Esophagus muscularis mucosa (tissue), 4 donors: ENCODE data around the gene FAM47E. TPM values are rescaled to one million over a fixed set of nuclear protein-coding genes. Genes with fewer than 3 reads are reported as not detected.

Experiments
- DNase-seq: peaks from one replicate; pipeline ENCODE4 v3.0.0-alpha.2; 2017; ENCODE audit errors: extremely low spot score
- H3K27ac ChIP-seq, 4 donors: fragments of 200-600 bp; sonication (generic); replicated peaks in 1 of 4; 1 replicate in 3 of 4; 2 replicates in 1 of 4; pipeline ENCODE4 v1.5.1; 2016 to 2019; ENCODE audit warnings: mild to moderate bottlenecking in 1 of 4
- H3K27me3 ChIP-seq, 4 donors: fragments of 200-600 bp; sonication (generic); one replicate each; pipeline versions ENCODE4 v1.5.1 to v1.6.0; 2016 to 2019
- H3K36me3 ChIP-seq, 4 donors: fragments of 200-600 bp; sonication (generic); one replicate each; pipeline ENCODE4 v1.5.1; 2016 to 2019
- H3K4me1 ChIP-seq, 4 donors: fragments of 200-600 bp; sonication (generic); one replicate each; pipeline ENCODE4 v1.5.1; 2016 to 2019
- H3K4me3 ChIP-seq, 4 donors: fragments of 200-600 bp; sonication (generic); 1 replicate in 2 of 4; 2 replicates in 2 of 4; pipeline ENCODE4 v1.5.1; 2016 to 2019; ENCODE audit warnings: mild to moderate bottlenecking in 4 of 4, moderate library complexity in 1 of 4
- H3K9me3 ChIP-seq, 4 donors: fragments of 200-600 bp; sonication (generic); 1 replicate in 3 of 4; 2 replicates in 1 of 4; pipeline ENCODE4 v1.5.1; 2016 to 2019
- EP300 ChIP-seq: sonication (generic); formaldehyde crosslinking; IDR thresholded peaks from one replicate; pipeline ENCODE4 v1.6.1; 2017; ENCODE audit warnings: antibody characterized with exemption
- POLR2A ChIP-seq: fragments of 450-650 bp; IDR thresholded peaks from one replicate; pipeline ENCODE4 v1.6.1; 2017; ENCODE audit warnings: antibody characterized with exemption, moderate library complexity, mild to moderate bottlenecking, low read depth
- POLR2AphosphoS5 ChIP-seq, 2 donors: sonication (generic); formaldehyde crosslinking; IDR thresholded peaks; one replicate each; pipeline ENCODE4 v1.6.1; 2017; ENCODE audit warnings: antibody characterized with exemption in 2 of 2
- WGBS: methylation state at CpG from one replicate; pipeline ENCODE4 v1.1.5; 2018; 5-methylcytosine and 5-hydroxymethylcytosine counted together
- intact Hi-C: fragments of 100-400 bp; cut with DNase I; formaldehyde crosslinking; loops from one replicate; pipeline ENCODE4 v1.15.1; 2023
- total RNA-seq, 4 donors: library from RNA; depleted of rRNA; stranded (reverse); fragments of >200 nt; gene quantifications; one replicate each; pipeline versions ENCODE4 v1.1.0 to v1.2.1, GENCODE V29; 2016
- TF ChIP-seq, protein P1 (sequence below), 3 experiments: fragments of 200-600 bp in 2 of 3; fragments of 450-650 bp in 1 of 3; sonication (generic) in 2 of 3; IDR thresholded peaks; one replicate each; pipeline ENCODE4 v1.5.1; 2017 to 2019; ENCODE audit warnings: antibody characterized with exemption in 3 of 3, mild to moderate bottlenecking in 2 of 3, moderate library complexity in 1 of 3

Gene FAM47E
- total RNA-seq, 4 donors from 2014 or later, result 2.0 to 2.2 (median 2.1) TPM

DNA sequence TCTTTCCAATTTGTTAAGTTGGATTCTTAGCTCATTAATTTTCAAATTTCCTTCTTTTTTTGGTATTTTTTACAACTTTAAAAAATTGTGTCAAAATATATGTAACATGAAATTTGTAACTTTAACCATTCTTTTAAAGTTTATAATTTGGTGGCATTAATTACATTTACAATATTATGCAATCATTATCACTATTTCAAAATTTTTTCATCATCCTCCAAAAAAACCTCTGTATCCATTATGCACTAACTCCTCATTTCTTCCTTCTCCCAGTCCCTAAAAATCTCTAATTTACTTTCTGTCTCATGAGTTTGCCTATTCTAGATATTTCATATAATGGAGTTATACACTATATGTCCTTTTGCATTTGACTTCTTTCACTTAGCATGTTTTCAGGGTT is 4.7 kb upstream of the FAM47E start:
- Histone ChIP-seq H3K4me3 (no peak overlapping the region), H3K36me3 (no peaks in the 10 kb centered on the region), H3K4me1 (peaks cover 3 to 12% (median 10%) of the 10 kb centered on the region in 4 donors), H3K9me3 (no peaks in the 10 kb centered on the region), H3K27ac (no peak overlapping the region), H3K27me3 (no peaks in the 10 kb centered on the region)
- TF ChIP-seq POLR2A, result no peak
- no peak for TF ChIP-seq EP300
- TF ChIP-seq, protein P1, sequence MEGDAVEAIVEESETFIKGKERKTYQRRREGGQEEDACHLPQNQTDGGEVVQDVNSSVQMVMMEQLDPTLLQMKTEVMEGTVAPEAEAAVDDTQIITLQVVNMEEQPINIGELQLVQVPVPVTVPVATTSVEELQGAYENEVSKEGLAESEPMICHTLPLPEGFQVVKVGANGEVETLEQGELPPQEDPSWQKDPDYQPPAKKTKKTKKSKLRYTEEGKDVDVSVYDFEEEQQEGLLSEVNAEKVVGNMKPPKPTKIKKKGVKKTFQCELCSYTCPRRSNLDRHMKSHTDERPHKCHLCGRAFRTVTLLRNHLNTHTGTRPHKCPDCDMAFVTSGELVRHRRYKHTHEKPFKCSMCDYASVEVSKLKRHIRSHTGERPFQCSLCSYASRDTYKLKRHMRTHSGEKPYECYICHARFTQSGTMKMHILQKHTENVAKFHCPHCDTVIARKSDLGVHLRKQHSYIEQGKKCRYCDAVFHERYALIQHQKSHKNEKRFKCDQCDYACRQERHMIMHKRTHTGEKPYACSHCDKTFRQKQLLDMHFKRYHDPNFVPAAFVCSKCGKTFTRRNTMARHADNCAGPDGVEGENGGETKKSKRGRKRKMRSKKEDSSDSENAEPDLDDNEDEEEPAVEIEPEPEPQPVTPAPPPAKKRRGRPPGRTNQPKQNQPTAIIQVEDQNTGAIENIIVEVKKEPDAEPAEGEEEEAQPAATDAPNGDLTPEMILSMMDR (IDR thresholded peaks at IDR 0.05), result no peak
- TF ChIP-seq POLR2AphosphoS5 (IDR thresholded peaks at IDR 0.05), result no peak
- intact Hi-C loops, result no loop called here
- no peak for DNase-seq

DNA sequence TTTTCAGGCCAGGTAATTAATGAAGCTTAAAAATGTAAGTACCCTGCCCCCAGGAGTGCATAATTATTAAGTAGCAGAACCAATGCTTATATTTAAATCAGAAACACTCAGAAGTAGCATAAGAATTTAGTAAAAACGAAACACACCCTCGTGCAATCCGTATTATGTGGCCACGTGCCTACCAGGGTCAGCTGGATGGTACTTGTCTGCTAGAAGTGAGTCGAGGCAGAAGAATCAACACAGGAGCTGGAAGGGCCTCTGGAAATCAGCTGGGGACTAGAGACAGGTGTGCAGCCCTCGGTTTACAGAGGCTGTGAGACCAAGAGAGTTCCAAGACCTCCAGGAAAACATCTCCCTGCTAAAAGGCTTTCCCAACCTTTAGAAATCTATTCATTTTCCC is 559 bp upstream of the FAM47E start:
- 19% methylated on average over 6 of the region's 6 CpGs for WGBS
- no peak for DNase-seq
- Histone ChIP-seq H3K27me3 (no peaks in the 10 kb centered on the region), H3K4me3 (peak overlapping the region; percentile 67 to 77 (median 70)), H3K4me1 (peaks cover 3 to 17% (median 15%) of the 10 kb centered on the region in 4 donors), H3K36me3 (no peaks in the 10 kb centered on the region), H3K9me3 (no peaks in the 10 kb centered on the region), H3K27ac (peak overlapping the region in 1 of 4 donors; percentile 53)
- TF ChIP-seq EP300 (no peak), POLR2A (no peak), POLR2AphosphoS5 (IDR thresholded peaks at IDR 0.05) (no peak)
- TF ChIP-seq, protein P1 (IDR thresholded peaks at IDR 0.05), result no peak
- intact Hi-C loops, result loop anchor here (5.0 kb wide), 1 partner anchor 56 kb away; the partner anchor contains the start of gene STBD1

DNA sequence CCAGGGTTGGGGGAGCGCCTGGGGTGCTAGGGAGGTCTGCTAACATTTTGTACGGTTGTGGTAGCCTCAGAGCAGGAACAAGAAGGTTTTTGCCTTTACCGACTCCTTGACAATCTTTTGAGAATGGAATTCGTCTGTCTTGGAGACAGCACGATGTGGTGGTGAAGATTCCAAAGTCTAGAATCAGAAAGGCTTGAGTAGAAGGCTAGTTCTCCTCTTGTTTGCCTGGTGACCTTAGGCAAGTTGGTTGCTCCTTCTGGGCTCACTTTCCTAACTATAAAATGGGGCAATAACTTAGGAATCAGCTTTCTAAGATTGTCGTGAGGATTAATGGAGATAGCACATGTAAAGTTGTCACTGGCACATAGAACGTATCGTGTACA is 741 bp downstream of the FAM47E start:
- Histone ChIP-seq H3K4me3 (peak overlapping the region; percentile 67 to 77 (median 70)), H3K9me3 (no peaks in the 10 kb centered on the region), H3K4me1 (peaks cover 3 to 17% (median 15%) of the 10 kb centered on the region in 4 donors), H3K27me3 (no peaks in the 10 kb centered on the region), H3K27ac (peak overlapping the region in 1 of 4 donors; percentile 37), H3K36me3 (no peaks in the 10 kb centered on the region)
- no peak for DNase-seq
- TF ChIP-seq, protein P1 (IDR thresholded peaks at IDR 0.05), result no peak
- TF ChIP-seq POLR2A (no peak), EP300 (no peak), POLR2AphosphoS5 (IDR thresholded peaks at IDR 0.05) (no peak)
- WGBS, result 78% methylated on average over 8 of the region's 8 CpGs
- intact Hi-C loops, result loop anchor here (2.0 to 5.0 kb wide), 2 partner anchors 55 to 71 kb away; partner anchors contain the start of gene STBD1

DNA sequence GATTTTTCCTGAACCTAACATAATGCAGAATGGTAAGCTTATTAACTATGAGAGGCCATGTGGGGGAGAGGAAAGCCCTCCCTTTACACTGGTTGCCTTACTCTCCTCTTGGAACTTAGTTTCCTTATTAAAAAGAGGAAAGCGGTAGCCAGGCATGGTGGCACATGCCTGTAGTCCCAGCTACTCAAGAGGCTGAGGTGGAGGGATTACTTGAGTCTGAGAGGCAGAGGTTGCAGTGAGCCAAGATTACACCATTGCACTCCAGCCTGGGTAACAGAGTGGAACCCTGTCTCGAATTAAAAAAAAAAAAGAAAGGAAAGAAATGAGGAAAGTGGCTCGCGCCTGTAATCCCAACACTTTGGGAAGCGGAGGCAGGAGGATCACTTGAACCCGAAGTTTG is 2.0 kb downstream of the FAM47E start:
- WGBS, result 90% methylated on average over 6 of the region's 6 CpGs
- no peak for DNase-seq
- no peaks in the 10 kb centered on the region for H3K27me3 ChIP-seq
- H3K4me3 ChIP-seq, result no peak overlapping the region
- H3K4me1 ChIP-seq, result peaks cover 3 to 17% (median 15%) of the 10 kb centered on the region in 4 donors
- no peak overlapping the region for H3K27ac ChIP-seq
- TF ChIP-seq POLR2AphosphoS5 (IDR thresholded peaks at IDR 0.05), result no peak
- no peak for TF ChIP-seq POLR2A
- no peak for TF ChIP-seq EP300
- TF ChIP-seq, protein P1 (IDR thresholded peaks at IDR 0.05), result no peak
- intact Hi-C loops, result loop anchor here (2.0 to 5.0 kb wide), 2 partner anchors 54 to 73 kb away; partner anchors contain the start of gene STBD1
- no peaks in the 10 kb centered on the region for H3K36me3 ChIP-seq
- no peaks in the 10 kb centered on the region for H3K9me3 ChIP-seq

DNA sequence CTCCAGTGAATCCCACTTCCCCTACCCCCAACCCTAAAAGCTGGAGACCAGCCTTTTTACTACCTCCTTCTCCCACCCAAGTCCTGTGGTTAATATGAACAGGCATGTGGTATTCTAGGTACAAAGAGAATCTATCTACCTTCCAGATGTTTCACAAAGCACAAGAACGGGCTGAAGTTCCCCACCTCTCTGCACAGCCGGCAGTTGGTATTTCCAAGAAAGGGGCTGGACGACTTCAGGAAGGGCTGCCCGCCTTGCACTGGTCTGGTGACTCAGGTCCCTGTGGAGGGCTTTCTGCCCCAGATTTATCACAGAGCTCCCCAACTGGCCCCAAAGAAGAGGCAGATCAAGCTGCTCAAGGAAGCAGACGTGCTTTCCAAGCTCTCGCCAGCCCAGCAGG is 4.5 kb downstream of the FAM47E start:
- Histone ChIP-seq H3K27ac (no peak overlapping the region), H3K27me3 (no peaks in the 10 kb centered on the region), H3K9me3 (no peaks in the 10 kb centered on the region), H3K4me1 (peaks cover 1 to 13% (median 10%) of the 10 kb centered on the region in 4 donors), H3K4me3 (no peak overlapping the region), H3K36me3 (no peaks in the 10 kb centered on the region)
- intact Hi-C loops, result no loop called here
- 77% methylated on average over 4 of the region's 6 CpGs for WGBS
- TF ChIP-seq, protein P1 (IDR thresholded peaks at IDR 0.05), result no peak
- TF ChIP-seq POLR2AphosphoS5 (IDR thresholded peaks at IDR 0.05) (no peak), POLR2A (no peak), EP300 (no peak)
- DNase-seq, result no peak
